A549 (cell line): ENCODE measurements around the gene TNFSF8.

Source experiments
- CTCF ChIP-seq: fragments of >200 bp; sonication (Bioruptor Twin); formaldehyde crosslinking; IDR thresholded peaks from 3 replicates; pipeline ENCODE4 v1.5.1; 2016
- MAX ChIP-seq: IDR thresholded peaks from 2 replicates; pipeline ENCODE4 v1.6.1; 2012
- NFE2L2 ChIP-seq: fragments of 150-350 bp; conservative IDR thresholded peaks from 2 replicates; pipeline ENCODE4 v1.6.1; 2014; ENCODE audit warnings: low read length
- NPAS2 ChIP-seq: fragments of 250-450 bp; sonication (Bioruptor Pico); IDR thresholded peaks from 2 replicates; pipeline ENCODE4 v1.8.0; 2022; ENCODE audit warnings: mild to moderate bottlenecking, moderate library complexity, borderline replicate concordance
- NR3C1 ChIP-seq: fragments of >200 bp; sonication (Bioruptor Twin); formaldehyde crosslinking; IDR thresholded peaks from 3 replicates; pipeline ENCODE4 v1.6.1; 2017
- POLR2A ChIP-seq: IDR thresholded peaks from 2 replicates; pipeline ENCODE4 v1.6.1; 2012; ENCODE audit warnings: mild to moderate bottlenecking, low read length
- REST ChIP-seq: fragments of 200-600 bp; sonication (generic); IDR thresholded peaks from 2 replicates; pipeline ENCODE4 v1.6.1; 2016; ENCODE audit warnings: antibody characterized with exemption, mild to moderate bottlenecking, moderate library complexity
- RFX5 ChIP-seq: fragments of 450-650 bp; IDR thresholded peaks from 2 replicates; pipeline ENCODE4 v1.7.1; 2014; ENCODE audit warnings: antibody characterized with exemption, mild to moderate bottlenecking, moderate library complexity
- SMC3 ChIP-seq: fragments of >200 bp; sonication (Bioruptor Twin); formaldehyde crosslinking; IDR thresholded peaks from 3 replicates; pipeline ENCODE4 v1.6.1; 2018; ENCODE audit warnings: inconsistent platforms

GRCh38 chr9:114851306-114851705, 79.1 kb downstream of the TNFSF8 start:
- TF ChIP-seq MAX (no peak), CTCF (no peak), POLR2A (no peak), NPAS2 (CRISPR knock-in tag) (no peak), NR3C1 (no peak), RFX5 (no peak), NFE2L2 (no peak), REST (no peak), SMC3 (no peak)
